Lower leg skin (tissue), 3 donors: Measurements from ENCODE around the gene TTC7B.

Experiments used
- POLR2A ChIP-seq, 2 donors: fragments of 450-650 bp; IDR thresholded peaks; one replicate each; pipeline ENCODE4 v1.6.1; 2016 to 2017; ENCODE audit warnings: antibody characterized with exemption in 2 of 2, mild to moderate bottlenecking in 1 of 2, moderate library complexity in 1 of 2
- TF ChIP-seq, protein P1 (sequence below), 3 donors: fragments of 450-650 bp; IDR thresholded peaks; one replicate each; pipeline ENCODE4 v1.5.1; 2016; ENCODE audit warnings: antibody characterized with exemption in 3 of 3, mild to moderate bottlenecking in 3 of 3, moderate library complexity in 2 of 3

DNA sequence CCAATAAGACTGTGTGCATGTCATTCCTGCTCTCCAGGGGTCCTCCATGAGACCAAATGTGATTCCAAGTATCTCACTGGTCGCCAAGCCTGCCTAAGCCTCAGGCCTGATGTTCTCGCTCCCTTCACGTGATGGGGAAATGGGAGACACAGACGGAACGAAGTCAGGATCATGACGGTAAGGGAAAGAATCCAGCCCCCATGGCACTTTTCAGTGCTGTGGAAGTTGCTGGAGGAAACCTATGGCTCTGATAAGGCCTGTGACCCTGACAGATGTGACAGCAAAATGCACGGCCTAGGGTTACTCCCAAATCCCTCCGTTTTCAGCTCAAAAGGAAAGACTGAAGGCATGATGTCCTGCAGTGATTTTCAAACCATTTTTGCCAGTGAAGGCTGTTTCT lies 234.5 kb downstream of the TTC7B start:
- TF ChIP-seq, protein P1, sequence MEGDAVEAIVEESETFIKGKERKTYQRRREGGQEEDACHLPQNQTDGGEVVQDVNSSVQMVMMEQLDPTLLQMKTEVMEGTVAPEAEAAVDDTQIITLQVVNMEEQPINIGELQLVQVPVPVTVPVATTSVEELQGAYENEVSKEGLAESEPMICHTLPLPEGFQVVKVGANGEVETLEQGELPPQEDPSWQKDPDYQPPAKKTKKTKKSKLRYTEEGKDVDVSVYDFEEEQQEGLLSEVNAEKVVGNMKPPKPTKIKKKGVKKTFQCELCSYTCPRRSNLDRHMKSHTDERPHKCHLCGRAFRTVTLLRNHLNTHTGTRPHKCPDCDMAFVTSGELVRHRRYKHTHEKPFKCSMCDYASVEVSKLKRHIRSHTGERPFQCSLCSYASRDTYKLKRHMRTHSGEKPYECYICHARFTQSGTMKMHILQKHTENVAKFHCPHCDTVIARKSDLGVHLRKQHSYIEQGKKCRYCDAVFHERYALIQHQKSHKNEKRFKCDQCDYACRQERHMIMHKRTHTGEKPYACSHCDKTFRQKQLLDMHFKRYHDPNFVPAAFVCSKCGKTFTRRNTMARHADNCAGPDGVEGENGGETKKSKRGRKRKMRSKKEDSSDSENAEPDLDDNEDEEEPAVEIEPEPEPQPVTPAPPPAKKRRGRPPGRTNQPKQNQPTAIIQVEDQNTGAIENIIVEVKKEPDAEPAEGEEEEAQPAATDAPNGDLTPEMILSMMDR (IDR thresholded peaks at IDR 0.05) = no peak
- no peak for TF ChIP-seq POLR2A (IDR thresholded peaks at IDR 0.05)
